OCI-LY1 (cell line): ENCODE measurements around the gene TMEM178B.

ENCODE experiments used
- H2AFZ ChIP-seq: fragments of 200-600 bp; sonication (generic), shearing (Covaris generic); 2 replicates; pipeline ENCODE4 v1.6.0; 2014; ENCODE audit warnings: antibody characterized with exemption, mild to moderate bottlenecking, low read length
- H3F3A ChIP-seq: fragments of 200-600 bp; sonication (generic), shearing (Covaris generic); 2 replicates; pipeline ENCODE4 v1.6.0; 2014; ENCODE audit warnings: mild to moderate bottlenecking, antibody characterized with exemption, low read length, moderate library complexity; ENCODE audit not compliant: insufficient read depth
- H3K27ac ChIP-seq: fragments of 200-600 bp; sonication (generic); 2 replicates; pipeline ENCODE4 v1.5.1; 2014; ENCODE audit warnings: low read length, mixed run types, mild to moderate bottlenecking, low read depth; ENCODE audit not compliant: poor library complexity, severe bottlenecking
- H3K27me3 ChIP-seq: fragments of 200-600 bp; sonication (generic); 2 replicates; pipeline ENCODE4 v1.6.0; 2014; ENCODE audit warnings: antibody characterized with exemption, mild to moderate bottlenecking, low read length, moderate library complexity; ENCODE audit not compliant: insufficient read depth
- H3K36me3 ChIP-seq: fragments of 200-600 bp; sonication (generic); 2 replicates; pipeline ENCODE4 v1.6.1; 2014; ENCODE audit warnings: mild to moderate bottlenecking, antibody characterized with exemption, low read length, moderate library complexity, mixed read lengths; ENCODE audit not compliant: insufficient read depth
- H3K4me1 ChIP-seq: fragments of 200-600 bp; sonication (generic); 2 replicates; pipeline ENCODE4 v1.5.1; 2014; ENCODE audit warnings: mild to moderate bottlenecking, low read length, moderate library complexity; ENCODE audit not compliant: insufficient read depth, severe bottlenecking
- H3K4me2 ChIP-seq: fragments of 200-600 bp; sonication (generic), shearing (Covaris generic); 2 replicates; pipeline ENCODE4 v1.6.1; 2014; ENCODE audit warnings: low read length
- H3K4me3 ChIP-seq: fragments of 200-600 bp; sonication (generic); 2 replicates; pipeline ENCODE4 v1.5.1; 2014; ENCODE audit warnings: low read length, low read depth, mild to moderate bottlenecking, mixed read lengths; ENCODE audit not compliant: poor library complexity, severe bottlenecking
- H3K79me2 ChIP-seq: fragments of 200-600 bp; shearing (Covaris generic); 2 replicates; pipeline ENCODE4 v1.6.1; 2016; ENCODE audit warnings: mixed run types, low read length, mixed read lengths; ENCODE audit not compliant: insufficient read depth
- H3K9ac ChIP-seq: fragments of 200-600 bp; sonication (generic), shearing (Covaris generic); 2 replicates; pipeline ENCODE4 v1.6.1; 2014; ENCODE audit warnings: mild to moderate bottlenecking, low read length, mixed read lengths
- H3K9me2 ChIP-seq: fragments of 200-600 bp; sonication (generic), shearing (Covaris generic); 2 replicates; pipeline ENCODE4 v1.6.1; 2014; ENCODE audit warnings: low read depth, mild to moderate bottlenecking, low read length, mixed read lengths
- H3K9me3 ChIP-seq: fragments of 200-600 bp; shearing (Covaris generic); 2 replicates; pipeline ENCODE4 v1.6.1; 2014; ENCODE audit warnings: low read length, mixed read lengths
- H4K20me1 ChIP-seq: fragments of 200-600 bp; sonication (generic), shearing (Covaris generic); 2 replicates; pipeline ENCODE4 v1.6.0; 2016; ENCODE audit warnings: mild to moderate bottlenecking, low read length; ENCODE audit not compliant: insufficient read depth
- CTCF ChIP-seq: fragments of 200-600 bp; sonication (generic), shearing (Covaris generic); IDR thresholded peaks from 2 replicates; pipeline ENCODE4 v1.5.1; 2017; ENCODE audit warnings: mild to moderate bottlenecking, antibody characterized with exemption, low read length, moderate library complexity, mixed read lengths
- EZH2 ChIP-seq: fragments of 200-600 bp; sonication (generic), shearing (Covaris generic); IDR thresholded peaks from 2 replicates; pipeline ENCODE4 v1.8.0; 2017; ENCODE audit warnings: borderline replicate concordance, mixed run types, mild to moderate bottlenecking, antibody characterized with exemption, low read length, moderate library complexity, mixed read lengths

Gene TMEM178B

DNA sequence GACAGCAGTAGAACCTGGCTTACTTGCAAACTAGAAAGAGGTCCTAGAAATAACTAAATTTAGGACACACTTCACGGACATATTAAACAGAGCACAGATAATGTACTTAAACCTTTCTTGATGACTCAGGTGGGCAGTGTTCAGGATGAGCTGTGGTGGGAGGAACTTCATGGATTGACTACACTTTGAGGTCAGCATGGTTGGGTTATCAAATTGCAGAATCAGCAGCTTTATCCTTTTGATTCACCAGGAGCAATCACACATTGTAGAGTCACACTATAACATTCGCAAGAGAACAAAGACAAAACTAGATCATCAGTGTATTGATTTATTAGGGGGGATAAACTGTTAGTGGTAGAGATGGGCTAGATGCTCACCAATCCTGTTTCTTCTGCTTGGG lies 438.7 kb downstream of the TMEM178B start:
- Histone ChIP-seq H3K79me2 (no peaks in the 10 kb centered on the region), H2AFZ (no peak overlapping the region), H3K4me2 (no peak overlapping the region), H3K27ac (no peak overlapping the region), H3K36me3 (no peaks in the 10 kb centered on the region), H3K27me3 (peaks cover 8% of the 10 kb centered on the region; the same call in 1 of the 2 replicates), H3K9me2 (no peaks in the 10 kb centered on the region), H3K9ac (no peak overlapping the region), H3K4me3 (no peak overlapping the region), H3K4me1 (no peaks in the 10 kb centered on the region), H4K20me1 (no peaks in the 10 kb centered on the region), H3K9me3 (no peaks in the 10 kb centered on the region), H3F3A (no peaks in the 10 kb centered on the region)
- TF ChIP-seq EZH2 (no peak), CTCF (no peak)

- no peak overlapping the region for H3K9ac ChIP-seq
- H3K36me3 ChIP-seq: no peaks in the 10 kb centered on the region
- H3K4me1 ChIP-seq: no peaks in the 10 kb centered on the region
- no peak overlapping the region for H3K4me3 ChIP-seq
- no peaks in the 10 kb centered on the region for H3K9me2 ChIP-seq
- no peak for TF ChIP-seq CTCF
- no peak for TF ChIP-seq EZH2
- H3K4me2 ChIP-seq: no peak overlapping the region
- peaks cover 7% of the 10 kb centered on the region; the same call in 1 of the 2 replicates for H3K27me3 ChIP-seq
- no peak overlapping the region for H2AFZ ChIP-seq
- no peaks in the 10 kb centered on the region for H3K9me3 ChIP-seq
- H3F3A ChIP-seq: no peaks in the 10 kb centered on the region
- no peaks in the 10 kb centered on the region for H3K79me2 ChIP-seq
- no peak overlapping the region for H3K27ac ChIP-seq
- H4K20me1 ChIP-seq: no peaks in the 10 kb centered on the region
Measured at GRCh38 chr7:141513720-141514119, 439.9 kb downstream of the TMEM178B start.

DNA sequence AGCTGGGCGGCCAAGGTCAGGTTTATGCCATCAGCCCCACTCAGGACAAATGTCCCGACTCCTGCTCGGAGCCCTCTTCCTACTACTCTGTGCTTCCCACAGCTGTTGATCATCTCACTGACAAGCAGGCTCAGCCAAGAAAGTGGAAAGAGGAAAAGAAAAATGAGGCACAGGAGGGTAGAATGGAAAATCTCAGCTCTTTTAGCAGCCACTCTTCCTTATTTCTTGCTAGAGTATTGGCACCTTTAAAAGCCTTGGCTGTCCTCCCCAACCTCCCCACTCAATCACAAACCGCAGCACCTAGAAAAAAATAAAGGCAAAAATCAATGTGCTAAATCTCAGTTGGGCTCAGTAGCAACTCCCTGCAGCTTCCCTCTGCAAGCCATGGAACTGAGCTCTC lies 442.1 kb downstream of the TMEM178B start:
- Histone ChIP-seq H3K4me3 (no peak overlapping the region), H3F3A (no peaks in the 10 kb centered on the region), H3K4me2 (no peak overlapping the region), H3K36me3 (no peaks in the 10 kb centered on the region), H3K9me3 (no peaks in the 10 kb centered on the region), H3K27me3 (peaks cover 7% of the 10 kb centered on the region; the same call in 1 of the 2 replicates), H3K9ac (no peak overlapping the region), H3K9me2 (no peaks in the 10 kb centered on the region), H3K4me1 (no peaks in the 10 kb centered on the region), H2AFZ (no peak overlapping the region), H3K79me2 (no peaks in the 10 kb centered on the region), H4K20me1 (no peaks in the 10 kb centered on the region), H3K27ac (no peak overlapping the region)
- no peak for TF ChIP-seq CTCF
- TF ChIP-seq EZH2: no peak
